HepG2 (cell line): ENCODE results near the gene ZNF8. TPM values are rescaled to one million over a fixed set of nuclear protein-coding genes. Genes with fewer than 3 reads are reported as not detected.

Source experiments
- CREM ChIP-seq, 2 experiments: sonication (generic) in 1 of 2; formaldehyde crosslinking in 1 of 2; IDR thresholded peaks; 2 replicates each; pipeline versions ENCODE4 v1.4.0 to v1.6.1; 2016 to 2020; ENCODE audit warnings: antibody characterized with exemption in 1 of 2, mild to moderate bottlenecking in 1 of 2, missing genetic modification reagents in 1 of 2
- DNMT1 ChIP-seq: sonication (generic); formaldehyde crosslinking; IDR thresholded peaks from 2 replicates; pipeline ENCODE4 v1.5.1; 2020; ENCODE audit warnings: mild to moderate bottlenecking, missing genetic modification reagents
- ELF4 ChIP-seq: sonication (generic); formaldehyde crosslinking; IDR thresholded peaks from 2 replicates; pipeline ENCODE4 v1.5.0; 2020; ENCODE audit warnings: missing genetic modification reagents, mild to moderate bottlenecking, moderate library complexity, borderline replicate concordance
- GATA4 ChIP-seq: sonication (generic); IDR thresholded peaks from 2 replicates; pipeline ENCODE4 v1.6.1; 2016; ENCODE audit warnings: antibody characterized with exemption, low read depth, borderline replicate concordance
- KDM1A ChIP-seq: IDR thresholded peaks from 2 replicates; pipeline ENCODE4 v1.6.1; 2016; ENCODE audit warnings: missing compliant biosample characterization
- KLF9 ChIP-seq: IDR thresholded peaks from 2 replicates; pipeline ENCODE4 v1.6.1; 2016; ENCODE audit warnings: low read depth
- MIER2 ChIP-seq: IDR thresholded peaks from 2 replicates; pipeline ENCODE4 v1.6.1; 2016; ENCODE audit warnings: missing biosample characterization, missing genetic modification reagents
- MYC ChIP-seq: sonication (generic); formaldehyde crosslinking; IDR thresholded peaks from 2 replicates; pipeline ENCODE4 v1.9.0; 2021; ENCODE audit warnings: missing genetic modification reagents, borderline replicate concordance
- NCOA1 ChIP-seq: sonication (generic); formaldehyde crosslinking; IDR thresholded peaks from 2 replicates; pipeline ENCODE4 v1.9.0; 2021; ENCODE audit warnings: missing genetic modification reagents
- PTBP1 ChIP-seq: fragments of 200-400 bp; formaldehyde crosslinking; IDR thresholded peaks from 2 replicates; pipeline ENCODE4 v1.6.1; 2018; ENCODE audit warnings: low read length, low read depth; ENCODE audit not compliant: poor library complexity, severe bottlenecking
- SNRNP70 ChIP-seq: fragments of 200-400 bp; formaldehyde crosslinking; IDR thresholded peaks from 2 replicates; pipeline ENCODE4 v1.6.1; 2017; ENCODE audit warnings: mild to moderate bottlenecking, low read depth, low read length, moderate library complexity
- SP2 ChIP-seq: sonication (generic); formaldehyde crosslinking; IDR thresholded peaks from 2 replicates; pipeline ENCODE4 v1.5.1; 2020; ENCODE audit warnings: mild to moderate bottlenecking, missing genetic modification reagents
- TAF15 ChIP-seq: fragments of 200-400 bp; formaldehyde crosslinking; IDR thresholded peaks from one replicate; pipeline ENCODE4 v1.6.1; 2018; ENCODE audit warnings: mild to moderate bottlenecking, low read depth, low read length; ENCODE audit not compliant: poor library complexity, severe bottlenecking
- ZKSCAN5 ChIP-seq: sonication (generic); formaldehyde crosslinking; IDR thresholded peaks from 2 replicates; pipeline ENCODE4 v1.5.1; 2020; ENCODE audit warnings: mild to moderate bottlenecking, missing genetic modification reagents
- ZNF10 ChIP-seq: sonication (generic); formaldehyde crosslinking; IDR thresholded peaks from 2 replicates; pipeline ENCODE4 v1.4.0; 2020; ENCODE audit warnings: mild to moderate bottlenecking, low read depth, missing genetic modification reagents, borderline replicate concordance
- ZNF207 ChIP-seq: fragments of 450-650 bp; IDR thresholded peaks from 2 replicates; pipeline ENCODE4 v1.6.1; 2016; ENCODE audit warnings: antibody characterized with exemption, borderline replicate concordance
- ZNF619 ChIP-seq: sonication (generic); formaldehyde crosslinking; IDR thresholded peaks from 2 replicates; pipeline ENCODE4 v1.4.0; 2020; ENCODE audit warnings: mild to moderate bottlenecking, missing genetic modification reagents
- polyA plus RNA-seq, 8 experiments: library from polyadenylated mRNA; depleted of rRNA in 3 of 8; stranded (reverse) in 7 of 8; unstranded in 1 of 8; fragments of >200 nt; fragmentation: Illumina TruSeq in 4 of 8; extraction: Trizol in 4 of 8; gene quantifications; 2 replicates each; pipeline versions ENCODE4 v1.2.1 to v1.2.3, GENCODE V29; 2011 to 2016; ENCODE audit warnings: low read depth in 4 of 8, missing spikeins in 1 of 8, mixed read lengths in 1 of 8; ENCODE audit not compliant: insufficient read depth in 1 of 8
- total RNA-seq, 5 experiments: library from RNA; depleted of rRNA; stranded (reverse); fragments of >200 nt; fragmentation: Illumina TruSeq; extraction: Trizol; gene quantifications; 2 replicates each; pipeline ENCODE4 v1.2.3, GENCODE V29; 2016; ENCODE audit warnings: low read depth in 1 of 5
- TF ChIP-seq, protein P1 (sequence below): sonication (generic); formaldehyde crosslinking; IDR thresholded peaks from 2 replicates; pipeline ENCODE4 v1.4.0; 2020; ENCODE audit warnings: missing genetic modification reagents, borderline replicate concordance
- TF ChIP-seq, protein P2 (sequence below): sonication (generic); formaldehyde crosslinking; IDR thresholded peaks from 2 replicates; pipeline ENCODE4 v1.4.0; 2020; ENCODE audit warnings: missing genetic modification reagents
- TF ChIP-seq, protein P3 (sequence below): sonication (generic); formaldehyde crosslinking; conservative IDR thresholded peaks from 2 replicates; pipeline ENCODE4 v1.5.0; 2020; ENCODE audit warnings: missing genetic modification reagents
- TF ChIP-seq, protein P4 (sequence below): sonication (generic); formaldehyde crosslinking; IDR thresholded peaks from 2 replicates; pipeline ENCODE4 v1.4.0; 2020; ENCODE audit warnings: missing genetic modification reagents
- TF ChIP-seq, protein P5 (sequence below): sonication (generic); formaldehyde crosslinking; IDR thresholded peaks from 2 replicates; pipeline ENCODE4 v1.4.0; 2020; ENCODE audit warnings: missing genetic modification reagents

Gene ZNF8
- total and polyA plus RNA-seq, 2 of the 13 experiments (the other 11 are each of a cell fraction or from before 2014, with no cell fraction given), result 3.1 to 3.3 TPM

DNA sequence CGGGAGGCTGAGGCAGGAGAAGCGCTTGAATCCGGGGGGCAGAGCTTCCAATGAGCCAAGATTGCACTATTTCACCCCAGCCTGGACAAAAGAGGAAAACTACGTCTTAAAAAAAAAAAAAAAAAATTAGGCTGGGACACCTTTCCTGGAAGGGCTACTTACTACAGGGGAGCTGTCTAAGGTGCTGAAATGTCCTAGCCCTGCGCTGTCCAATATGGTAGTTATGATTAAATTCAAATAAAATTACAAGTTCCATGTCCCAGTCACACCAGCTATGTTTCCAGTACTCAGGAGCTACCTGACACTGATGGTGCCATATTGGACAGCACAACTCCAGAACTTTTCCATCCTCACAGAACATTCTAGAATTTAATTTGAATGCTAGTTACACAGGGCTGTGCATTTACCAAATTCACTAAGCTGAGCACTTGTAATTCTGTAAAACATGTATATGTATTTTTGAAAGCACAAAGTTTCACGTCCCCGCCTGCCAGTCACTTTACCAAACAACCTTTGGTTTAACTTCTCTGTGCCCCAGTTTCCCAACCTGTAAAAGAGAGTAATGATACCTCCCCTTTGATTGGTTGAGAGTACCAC, 38.8 kb downstream of the ZNF8 start (continued):
- TF ChIP-seq, protein P1, sequence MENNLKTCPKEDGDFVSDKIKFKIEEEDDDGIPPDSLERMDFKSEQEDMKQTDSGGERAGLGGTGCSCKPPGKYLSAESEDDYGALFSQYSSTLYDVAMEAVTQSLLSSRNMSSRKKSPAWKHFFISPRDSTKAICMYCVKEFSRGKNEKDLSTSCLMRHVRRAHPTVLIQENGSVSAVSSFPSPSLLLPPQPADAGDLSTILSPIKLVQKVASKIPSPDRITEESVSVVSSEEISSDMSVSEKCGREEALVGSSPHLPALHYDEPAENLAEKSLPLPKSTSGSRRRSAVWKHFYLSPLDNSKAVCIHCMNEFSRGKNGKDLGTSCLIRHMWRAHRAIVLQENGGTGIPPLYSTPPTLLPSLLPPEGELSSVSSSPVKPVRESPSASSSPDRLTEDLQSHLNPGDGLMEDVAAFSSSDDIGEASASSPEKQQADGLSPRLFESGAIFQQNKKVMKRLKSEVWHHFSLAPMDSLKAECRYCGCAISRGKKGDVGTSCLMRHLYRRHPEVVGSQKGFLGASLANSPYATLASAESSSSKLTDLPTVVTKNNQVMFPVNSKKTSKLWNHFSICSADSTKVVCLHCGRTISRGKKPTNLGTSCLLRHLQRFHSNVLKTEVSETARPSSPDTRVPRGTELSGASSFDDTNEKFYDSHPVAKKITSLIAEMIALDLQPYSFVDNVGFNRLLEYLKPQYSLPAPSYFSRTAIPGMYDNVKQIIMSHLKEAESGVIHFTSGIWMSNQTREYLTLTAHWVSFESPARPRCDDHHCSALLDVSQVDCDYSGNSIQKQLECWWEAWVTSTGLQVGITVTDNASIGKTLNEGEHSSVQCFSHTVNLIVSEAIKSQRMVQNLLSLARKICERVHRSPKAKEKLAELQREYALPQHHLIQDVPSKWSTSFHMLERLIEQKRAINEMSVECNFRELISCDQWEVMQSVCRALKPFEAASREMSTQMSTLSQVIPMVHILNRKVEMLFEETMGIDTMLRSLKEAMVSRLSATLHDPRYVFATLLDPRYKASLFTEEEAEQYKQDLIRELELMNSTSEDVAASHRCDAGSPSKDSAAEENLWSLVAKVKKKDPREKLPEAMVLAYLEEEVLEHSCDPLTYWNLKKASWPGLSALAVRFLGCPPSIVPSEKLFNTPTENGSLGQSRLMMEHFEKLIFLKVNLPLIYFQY, result no peak
- TF ChIP-seq DNMT1 (CRISPR knock-in tag) (no peak), SP2 (no peak), MIER2 (peak; percentile 92), CREM (IDR thresholded peaks at IDR 0.05) (no peak), CREM (CRISPR knock-in tag; IDR thresholded peaks at IDR 0.05) (no peak), ZNF10 (CRISPR knock-in tag) (no peak), KLF9 (no peak), TAF15 (no peak), ZNF207 (no peak), GATA4 (no peak), KDM1A (CRISPR knock-in tag) (no peak), ZNF619 (CRISPR knock-in tag) (no peak), MYC (no peak), SNRNP70 (no peak), NCOA1 (CRISPR knock-in tag) (no peak), PTBP1 (no peak), ELF4 (CRISPR knock-in tag) (no peak), ZKSCAN5 (CRISPR knock-in tag) (no peak)
- TF ChIP-seq, protein P2, sequence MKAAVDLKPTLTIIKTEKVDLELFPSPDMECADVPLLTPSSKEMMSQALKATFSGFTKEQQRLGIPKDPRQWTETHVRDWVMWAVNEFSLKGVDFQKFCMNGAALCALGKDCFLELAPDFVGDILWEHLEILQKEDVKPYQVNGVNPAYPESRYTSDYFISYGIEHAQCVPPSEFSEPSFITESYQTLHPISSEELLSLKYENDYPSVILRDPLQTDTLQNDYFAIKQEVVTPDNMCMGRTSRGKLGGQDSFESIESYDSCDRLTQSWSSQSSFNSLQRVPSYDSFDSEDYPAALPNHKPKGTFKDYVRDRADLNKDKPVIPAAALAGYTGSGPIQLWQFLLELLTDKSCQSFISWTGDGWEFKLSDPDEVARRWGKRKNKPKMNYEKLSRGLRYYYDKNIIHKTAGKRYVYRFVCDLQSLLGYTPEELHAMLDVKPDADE, result no peak
- TF ChIP-seq, protein P3, sequence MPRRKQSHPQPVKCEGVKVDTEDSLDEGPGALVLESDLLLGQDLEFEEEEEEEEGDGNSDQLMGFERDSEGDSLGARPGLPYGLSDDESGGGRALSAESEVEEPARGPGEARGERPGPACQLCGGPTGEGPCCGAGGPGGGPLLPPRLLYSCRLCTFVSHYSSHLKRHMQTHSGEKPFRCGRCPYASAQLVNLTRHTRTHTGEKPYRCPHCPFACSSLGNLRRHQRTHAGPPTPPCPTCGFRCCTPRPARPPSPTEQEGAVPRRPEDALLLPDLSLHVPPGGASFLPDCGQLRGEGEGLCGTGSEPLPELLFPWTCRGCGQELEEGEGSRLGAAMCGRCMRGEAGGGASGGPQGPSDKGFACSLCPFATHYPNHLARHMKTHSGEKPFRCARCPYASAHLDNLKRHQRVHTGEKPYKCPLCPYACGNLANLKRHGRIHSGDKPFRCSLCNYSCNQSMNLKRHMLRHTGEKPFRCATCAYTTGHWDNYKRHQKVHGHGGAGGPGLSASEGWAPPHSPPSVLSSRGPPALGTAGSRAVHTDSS (CRISPR knock-in tag), result no peak
- TF ChIP-seq, protein P4, sequence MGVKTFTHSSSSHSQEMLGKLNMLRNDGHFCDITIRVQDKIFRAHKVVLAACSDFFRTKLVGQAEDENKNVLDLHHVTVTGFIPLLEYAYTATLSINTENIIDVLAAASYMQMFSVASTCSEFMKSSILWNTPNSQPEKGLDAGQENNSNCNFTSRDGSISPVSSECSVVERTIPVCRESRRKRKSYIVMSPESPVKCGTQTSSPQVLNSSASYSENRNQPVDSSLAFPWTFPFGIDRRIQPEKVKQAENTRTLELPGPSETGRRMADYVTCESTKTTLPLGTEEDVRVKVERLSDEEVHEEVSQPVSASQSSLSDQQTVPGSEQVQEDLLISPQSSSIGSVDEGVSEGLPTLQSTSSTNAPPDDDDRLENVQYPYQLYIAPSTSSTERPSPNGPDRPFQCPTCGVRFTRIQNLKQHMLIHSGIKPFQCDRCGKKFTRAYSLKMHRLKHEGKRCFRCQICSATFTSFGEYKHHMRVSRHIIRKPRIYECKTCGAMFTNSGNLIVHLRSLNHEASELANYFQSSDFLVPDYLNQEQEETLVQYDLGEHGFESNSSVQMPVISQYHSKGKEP (CRISPR knock-in tag), result no peak
- TF ChIP-seq, protein P5, sequence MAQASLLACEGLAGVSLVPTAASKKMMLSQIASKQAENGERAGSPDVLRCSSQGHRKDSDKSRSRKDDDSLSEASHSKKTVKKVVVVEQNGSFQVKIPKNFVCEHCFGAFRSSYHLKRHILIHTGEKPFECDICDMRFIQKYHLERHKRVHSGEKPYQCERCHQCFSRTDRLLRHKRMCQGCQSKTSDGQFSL (CRISPR knock-in tag), result no peak
